AG09319 (cell line): ENCODE results near the gene IL2RA.
"Not testable (repeated sequence)": the region's sequence is repeated elsewhere in the genome, so short reads cannot be mapped to it uniquely, and the experiment has no call there.

Source experiments
- DNase-seq: peaks from one replicate; pipeline ENCODE4 v3.0.0-alpha.2; 2010; ENCODE audit warnings: low read depth; ENCODE audit errors: extremely low read depth
- TF ChIP-seq, protein P1 (sequence below): IDR thresholded peaks from 2 replicates; pipeline ENCODE4 v1.5.1; 2011; ENCODE audit warnings: low read depth, mild to moderate bottlenecking, inconsistent platforms, low read length, moderate library complexity

Gene IL2RA

DNA sequence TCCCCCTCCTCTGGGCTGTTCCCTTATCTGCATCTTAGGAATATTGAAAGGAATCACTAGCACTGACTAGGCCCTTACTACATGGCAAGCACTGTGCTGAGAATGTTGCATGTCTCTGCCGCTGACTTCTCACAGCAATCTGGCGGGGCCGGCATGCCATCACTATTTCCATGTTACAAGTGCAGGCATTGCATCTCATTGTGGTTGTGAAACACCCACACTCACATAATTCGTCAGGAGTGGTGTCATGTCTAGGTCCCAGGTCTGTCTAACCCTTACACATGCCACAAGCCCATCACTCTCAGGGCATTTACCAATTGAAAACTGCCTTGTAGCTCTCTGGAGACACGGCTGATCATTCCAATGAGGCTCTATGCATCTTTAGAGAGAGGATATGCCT is 8.5 kb upstream of the IL2RA start:
- TF ChIP-seq, protein P1, sequence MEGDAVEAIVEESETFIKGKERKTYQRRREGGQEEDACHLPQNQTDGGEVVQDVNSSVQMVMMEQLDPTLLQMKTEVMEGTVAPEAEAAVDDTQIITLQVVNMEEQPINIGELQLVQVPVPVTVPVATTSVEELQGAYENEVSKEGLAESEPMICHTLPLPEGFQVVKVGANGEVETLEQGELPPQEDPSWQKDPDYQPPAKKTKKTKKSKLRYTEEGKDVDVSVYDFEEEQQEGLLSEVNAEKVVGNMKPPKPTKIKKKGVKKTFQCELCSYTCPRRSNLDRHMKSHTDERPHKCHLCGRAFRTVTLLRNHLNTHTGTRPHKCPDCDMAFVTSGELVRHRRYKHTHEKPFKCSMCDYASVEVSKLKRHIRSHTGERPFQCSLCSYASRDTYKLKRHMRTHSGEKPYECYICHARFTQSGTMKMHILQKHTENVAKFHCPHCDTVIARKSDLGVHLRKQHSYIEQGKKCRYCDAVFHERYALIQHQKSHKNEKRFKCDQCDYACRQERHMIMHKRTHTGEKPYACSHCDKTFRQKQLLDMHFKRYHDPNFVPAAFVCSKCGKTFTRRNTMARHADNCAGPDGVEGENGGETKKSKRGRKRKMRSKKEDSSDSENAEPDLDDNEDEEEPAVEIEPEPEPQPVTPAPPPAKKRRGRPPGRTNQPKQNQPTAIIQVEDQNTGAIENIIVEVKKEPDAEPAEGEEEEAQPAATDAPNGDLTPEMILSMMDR, result no peak
- no peak for DNase-seq

DNA sequence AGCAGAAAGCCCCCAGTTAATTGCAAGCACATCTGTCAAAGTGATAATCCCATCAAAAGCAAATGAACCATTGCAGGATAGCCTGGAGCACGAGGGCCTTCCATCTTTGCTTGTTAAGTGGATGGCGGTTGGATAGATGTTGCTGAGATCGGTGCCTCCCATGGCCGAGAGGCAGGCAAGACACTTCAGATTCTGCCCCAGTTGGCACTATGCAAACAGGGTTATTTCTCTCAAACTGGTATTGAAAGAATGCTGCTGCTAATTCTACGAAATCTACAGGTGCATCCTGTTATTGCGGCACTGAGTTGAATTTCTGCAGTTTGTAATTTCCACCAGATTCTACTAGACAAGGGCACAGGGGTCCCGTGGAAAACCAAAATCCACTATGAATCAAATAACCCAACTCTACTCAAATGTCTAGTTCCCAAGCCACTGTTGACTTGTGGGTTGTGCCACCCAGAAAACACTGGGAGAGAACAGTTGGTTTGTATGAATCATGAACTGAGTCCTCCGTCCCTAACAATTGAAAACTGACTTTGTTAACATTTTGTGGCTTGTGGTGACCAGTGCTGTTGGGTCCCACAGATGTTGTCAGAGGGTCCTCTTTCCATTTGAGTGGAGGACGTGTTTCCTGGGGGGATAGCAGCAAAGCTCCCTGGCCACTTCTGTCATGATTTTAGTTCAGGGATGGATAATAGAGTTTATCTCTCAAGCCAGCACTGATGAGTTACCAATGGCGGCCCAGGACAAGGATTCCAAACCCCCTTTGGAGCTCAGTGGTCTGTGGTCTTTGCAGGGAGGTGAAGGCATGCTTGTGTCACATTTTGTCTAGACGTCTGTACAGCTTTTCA is 7.1 kb upstream of the IL2RA start:
- TF ChIP-seq, protein P1, result no peak
- no peak for DNase-seq

DNA sequence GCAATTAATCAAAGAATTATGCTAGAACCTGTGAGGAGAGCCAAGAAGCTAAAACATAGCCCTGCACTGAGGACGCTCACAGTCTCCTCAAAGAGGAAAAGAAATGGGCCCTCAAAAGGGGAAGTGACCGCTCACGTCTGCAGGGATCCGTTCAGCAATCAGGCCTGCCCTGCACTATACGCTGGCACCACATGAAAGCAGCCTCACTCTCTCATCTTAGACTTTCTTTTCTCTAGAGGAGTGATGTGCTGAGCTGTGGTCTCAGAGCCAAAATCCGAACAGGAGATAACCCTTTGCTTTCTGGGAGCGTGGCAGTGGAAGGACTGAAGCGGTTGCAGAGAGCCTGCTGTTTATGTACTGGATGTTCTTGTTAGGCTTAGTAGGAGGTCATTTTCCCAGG is 6.3 kb upstream of the IL2RA start:
- DNase-seq, result no peak
- TF ChIP-seq, protein P1, result no peak

DNA sequence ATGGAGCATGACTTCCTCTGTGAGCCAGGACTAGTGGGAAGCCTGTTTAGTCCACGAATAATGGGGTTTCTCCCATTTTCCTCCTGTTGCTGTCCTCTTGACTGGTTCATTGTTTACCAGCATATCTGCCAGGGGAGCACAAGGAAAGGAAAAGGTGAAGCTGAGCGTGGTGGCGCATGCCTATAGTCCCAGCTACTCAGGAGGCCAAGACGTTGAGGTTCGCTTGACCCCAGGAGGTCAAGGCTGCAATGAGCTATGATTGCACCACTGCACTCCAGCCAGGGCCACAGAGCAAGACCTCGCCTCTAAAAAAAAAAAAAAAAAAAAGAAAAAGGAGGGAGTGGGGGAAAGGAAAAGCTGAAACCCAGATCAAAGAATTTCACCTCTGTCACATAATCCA is 5.8 kb upstream of the IL2RA start:
- DNase-seq, result no peak
- TF ChIP-seq, protein P1, result no peak

DNA sequence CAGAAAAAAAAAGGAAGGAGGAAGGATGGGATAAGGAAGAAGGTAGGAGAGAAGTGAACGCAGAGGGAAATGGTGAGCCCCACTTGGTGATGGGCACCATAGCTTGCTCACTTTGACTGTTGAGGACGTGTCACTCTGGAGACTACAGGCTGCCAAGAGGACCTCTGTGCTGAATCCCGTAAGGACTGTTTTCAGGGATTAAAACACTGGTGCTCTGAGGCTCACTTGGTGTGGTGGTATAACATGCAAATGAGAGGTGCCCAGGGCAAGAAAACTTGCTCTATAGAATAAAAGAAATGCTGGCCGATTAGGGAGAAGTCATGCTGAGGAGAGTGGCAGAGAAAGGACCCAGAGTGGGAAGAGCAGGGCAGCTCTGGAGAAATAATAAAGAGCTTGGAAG is 5.3 kb upstream of the IL2RA start:
- no peak for DNase-seq
- TF ChIP-seq, protein P1, result no peak

DNA sequence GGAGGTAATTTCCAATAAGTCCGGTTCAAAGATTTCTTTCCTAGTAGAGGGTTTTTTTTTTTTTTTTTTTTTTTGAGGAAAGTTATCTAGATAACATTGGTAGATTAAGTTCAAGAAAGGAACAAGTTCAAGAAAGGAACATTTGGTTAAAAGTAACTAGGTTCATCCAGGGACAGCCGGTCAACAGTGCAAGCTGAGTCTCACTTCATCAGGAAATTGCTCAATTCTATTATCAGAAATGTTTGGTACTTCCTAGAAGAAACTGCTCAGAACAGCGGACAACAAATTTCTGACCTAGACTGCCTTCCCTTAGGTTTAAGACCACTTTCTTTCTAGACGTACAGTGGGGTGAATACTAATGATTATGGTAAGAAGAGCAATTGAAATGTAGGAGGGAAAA is 3.7 kb upstream of the IL2RA start:
- TF ChIP-seq, protein P1, result no peak
- no peak for DNase-seq

DNA sequence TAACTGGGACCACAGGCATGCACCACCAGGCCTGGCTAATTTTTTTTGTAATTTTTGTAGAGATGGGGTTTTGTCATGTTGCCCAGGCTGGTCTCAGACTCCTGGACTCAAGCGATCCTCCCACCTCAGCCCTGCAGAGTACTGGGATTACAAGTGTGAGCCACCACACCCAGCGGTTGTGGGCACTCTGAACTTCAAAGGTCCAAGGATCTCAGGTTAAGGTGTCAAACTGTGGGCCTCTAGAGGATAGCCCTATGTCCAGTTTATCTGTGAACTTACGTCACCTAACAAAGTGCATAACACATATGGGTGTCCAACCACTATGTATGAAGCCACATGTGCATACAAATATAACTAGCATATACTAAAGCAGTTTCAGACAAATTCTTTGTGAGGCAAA is 3.2 kb upstream of the IL2RA start:
- TF ChIP-seq, protein P1, result no peak
- no peak for DNase-seq

DNA sequence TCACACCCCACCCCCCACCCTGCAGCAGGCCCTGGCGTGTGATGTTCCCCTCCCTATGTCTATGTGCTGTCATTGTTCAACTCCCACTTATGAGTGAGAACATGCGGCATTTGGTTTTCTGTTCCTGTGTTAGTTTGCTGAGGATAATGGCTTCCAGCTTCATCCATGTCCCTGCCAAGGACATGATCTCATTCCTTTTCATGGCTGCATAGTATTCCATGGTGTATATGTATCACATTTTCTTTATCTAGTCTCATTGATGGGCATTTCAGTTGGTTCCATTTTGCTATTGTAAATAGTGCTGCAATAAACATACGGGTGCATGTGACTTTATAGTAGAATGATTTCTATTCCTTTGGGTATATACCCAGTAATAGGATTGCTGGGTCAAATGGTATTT is 2.6 kb upstream of the IL2RA start:
- DNase-seq, result not testable (repeated sequence)
